HEK293T (cell line): Measurements from ENCODE around the gene YWHAQ.

ENCODE experiments used
- ARNT ChIP-seq: fragments of 450-650 bp; IDR thresholded peaks from 2 replicates; pipeline ENCODE4 v1.6.1; 2017; ENCODE audit warnings: mild to moderate bottlenecking
- ELF4 ChIP-seq: fragments of 450-650 bp; IDR thresholded peaks from 2 replicates; pipeline ENCODE4 v1.6.1; 2017; ENCODE audit warnings: antibody characterized with exemption
- FOXM1 ChIP-seq: fragments of 450-650 bp; IDR thresholded peaks from 2 replicates; pipeline ENCODE4 v1.6.1; 2017; ENCODE audit warnings: mild to moderate bottlenecking, borderline replicate concordance
- L3MBTL2 ChIP-seq: fragments of 450-650 bp; conservative IDR thresholded peaks from 2 replicates; pipeline ENCODE4 v1.6.1; 2016; ENCODE audit warnings: mild to moderate bottlenecking
- PKNOX1 ChIP-seq: fragments of 450-650 bp; IDR thresholded peaks from 2 replicates; pipeline ENCODE4 v1.6.1; 2016
- SUZ12 ChIP-seq: fragments of 450-650 bp; IDR thresholded peaks from 2 replicates; pipeline ENCODE4 v1.6.1; 2016; ENCODE audit warnings: mild to moderate bottlenecking

- no peak for TF ChIP-seq ARNT
- TF ChIP-seq PKNOX1: no peak
- no peak for TF ChIP-seq L3MBTL2
- TF ChIP-seq ELF4: no peak
- no peak for TF ChIP-seq FOXM1
- TF ChIP-seq SUZ12: no peak
Observed at GRCh38 chr2:9578467-9579235, 52.1 kb downstream of the YWHAQ start.
